CD14-positive monocyte (primary cell): ENCODE data around the gene TNFRSF6B. TPM values are rescaled to one million over a fixed set of nuclear protein-coding genes. Genes with fewer than 3 reads are reported as not detected.

Experiments
- DNase-seq, 3 donors: peaks; one replicate each; pipeline ENCODE4 v3.0.0-alpha.2; 2011 to 2022
- H2AFZ ChIP-seq: 2 replicates; pipeline ENCODE4 v1.6.0; 2012; ENCODE audit warnings: mild to moderate bottlenecking, low read depth, low read length, inconsistent platforms; ENCODE audit not compliant: insufficient read depth, poor library complexity, severe bottlenecking
- H3K27ac ChIP-seq, 2 donors: 1 replicate in 1 of 2; 2 replicates in 1 of 2; pipeline ENCODE4 v1.5.1; 2012 to 2013; ENCODE audit warnings: low read length in 2 of 2, control low read depth in 1 of 2, inconsistent platforms in 1 of 2, low read depth in 1 of 2, mild to moderate bottlenecking in 1 of 2
- H3K27me3 ChIP-seq, 2 donors: one replicate each; pipeline versions ENCODE4 v1.6.0 to v1.6.1; 2011 to 2013; ENCODE audit warnings: low read length in 2 of 2; ENCODE audit not compliant: control insufficient read depth in 2 of 2, insufficient read depth in 2 of 2
- H3K36me3 ChIP-seq, 2 donors: replicated peaks in 1 of 2; 1 replicate in 1 of 2; 2 replicates in 1 of 2; pipeline versions ENCODE4 v1.5.1 to v1.6.1; 2012 to 2013; ENCODE audit warnings: low read length in 2 of 2, control low read depth in 1 of 2, inconsistent platforms in 1 of 2, mild to moderate bottlenecking in 1 of 2; ENCODE audit not compliant: insufficient read depth in 2 of 2, control insufficient read depth in 1 of 2
- H3K4me1 ChIP-seq, 2 donors: 1 replicate in 1 of 2; 2 replicates in 1 of 2; pipeline versions ENCODE4 v1.5.1 to v1.6.1; 2012 to 2013; ENCODE audit warnings: low read length in 2 of 2, control low read depth in 1 of 2, inconsistent platforms in 1 of 2, mild to moderate bottlenecking in 1 of 2, moderate library complexity in 1 of 2; ENCODE audit not compliant: insufficient read depth in 2 of 2, control insufficient read depth in 1 of 2
- H3K4me2 ChIP-seq: replicated peaks from 2 replicates; pipeline ENCODE3; 2012; ENCODE audit warnings: low read length, moderate library complexity, mild to moderate bottlenecking; ENCODE audit not compliant: poor library complexity, severe bottlenecking; ENCODE audit errors: extremely low read depth
- H3K4me3 ChIP-seq, 3 experiments: fragments of 200-600 bp in 1 of 3; sonication (generic) in 1 of 3; replicated peaks in 1 of 3; 1 replicate in 2 of 3; 2 replicates in 1 of 3; pipeline ENCODE4 v1.5.1; 2011 to 2013; ENCODE audit warnings: low read length in 3 of 3, mild to moderate bottlenecking in 3 of 3, control low read depth in 2 of 3, low read depth in 2 of 3, inconsistent platforms in 1 of 3, moderate library complexity in 1 of 3
- H3K79me2 ChIP-seq: 2 replicates; pipeline ENCODE4 v1.6.0; 2012; ENCODE audit warnings: mild to moderate bottlenecking, control low read depth, inconsistent platforms, low read length, moderate library complexity; ENCODE audit not compliant: insufficient read depth
- H3K9ac ChIP-seq: 2 replicates; pipeline ENCODE4 v1.6.0; 2017; ENCODE audit warnings: low read length, mild to moderate bottlenecking; ENCODE audit not compliant: insufficient read depth, poor library complexity, severe bottlenecking
- H3K9me3 ChIP-seq, 2 donors: replicated peaks in 1 of 2; 1 replicate in 1 of 2; 2 replicates in 1 of 2; pipeline versions ENCODE4 v1.5.1 to v1.6.1; 2012 to 2013; ENCODE audit warnings: low read length in 2 of 2, control low read depth in 1 of 2; ENCODE audit not compliant: control insufficient read depth in 1 of 2, insufficient read depth in 1 of 2
- H4K20me1 ChIP-seq: 2 replicates; pipeline ENCODE4 v1.6.0; 2012; ENCODE audit warnings: mild to moderate bottlenecking, low read length, control low read depth, moderate library complexity; ENCODE audit not compliant: insufficient read depth
- H3K27ac Mint-ChIP-seq, 7 donors: one replicate each; pipeline ENCODE4 v1.8.0; 2020; ENCODE audit warnings: mild to moderate bottlenecking in 7 of 7, mixed read lengths in 7 of 7, moderate library complexity in 6 of 7, inconsistent platforms in 2 of 7
- H3K27me3 Mint-ChIP-seq, 3 donors: one replicate each; pipeline ENCODE4 v1.8.0; 2021 to 2022; ENCODE audit warnings: low read depth in 3 of 3, mild to moderate bottlenecking in 3 of 3, mixed read lengths in 3 of 3, moderate library complexity in 3 of 3, inconsistent platforms in 1 of 3
- H3K36me3 Mint-ChIP-seq, 2 donors: one replicate each; pipeline ENCODE4 v1.8.0; 2020; ENCODE audit warnings: mixed read lengths in 2 of 2, inconsistent platforms in 1 of 2, mild to moderate bottlenecking in 1 of 2
- H3K4me1 Mint-ChIP-seq: one replicate; pipeline ENCODE4 v1.8.0; 2020; ENCODE audit warnings: mild to moderate bottlenecking, mixed read lengths
- H3K4me3 Mint-ChIP-seq, 2 donors: one replicate each; pipeline ENCODE4 v1.8.0; 2020; ENCODE audit warnings: mild to moderate bottlenecking in 2 of 2, mixed read lengths in 2 of 2, moderate library complexity in 1 of 2
- H3K9me3 Mint-ChIP-seq, 7 donors: one replicate each; pipeline ENCODE4 v1.8.0; 2020 to 2022; ENCODE audit warnings: mixed read lengths in 7 of 7, mild to moderate bottlenecking in 6 of 7, moderate library complexity in 6 of 7, inconsistent platforms in 2 of 7
- whole genome bisulfite sequencing: methylation state at CpG from one replicate; pipeline ENCODE4 v1.1.5; 2013; ENCODE audit warnings: missing lambda C conversion rate; ENCODE audit not compliant: insufficient coverage; 5-methylcytosine and 5-hydroxymethylcytosine counted together
- intact Hi-C, 2 donors: fragments of 100-400 bp; cut with micrococcal nuclease; formaldehyde crosslinking; loops; one replicate each; pipeline versions ENCODE4 v1.15.0 to v1.15.1; 2023
- polyA plus RNA-seq, 3 donors: library from polyadenylated mRNA; depleted of rRNA in 1 of 3; unstranded in 2 of 3; stranded (reverse) in 1 of 3; fragments of 300-500 nt in 2 of 3; fragments of >200 nt in 1 of 3; fragmentation: Illumina TruSeq in 2 of 3; gene quantifications; 1 replicate in 2 of 3; 2 replicates in 1 of 3; pipeline ENCODE4 v1.2.3, GENCODE V29; 2012 to 2021
- TF ChIP-seq, protein P1 (sequence below): fragments of 200-600 bp; IDR thresholded peaks from one replicate; pipeline ENCODE4 v1.8.0; 2022; ENCODE audit warnings: antibody characterized with exemption, mild to moderate bottlenecking

TNFRSF6B gene
- polyA plus RNA-seq, 3 donors = 6.5 TPM; not detected in 2

DNA sequence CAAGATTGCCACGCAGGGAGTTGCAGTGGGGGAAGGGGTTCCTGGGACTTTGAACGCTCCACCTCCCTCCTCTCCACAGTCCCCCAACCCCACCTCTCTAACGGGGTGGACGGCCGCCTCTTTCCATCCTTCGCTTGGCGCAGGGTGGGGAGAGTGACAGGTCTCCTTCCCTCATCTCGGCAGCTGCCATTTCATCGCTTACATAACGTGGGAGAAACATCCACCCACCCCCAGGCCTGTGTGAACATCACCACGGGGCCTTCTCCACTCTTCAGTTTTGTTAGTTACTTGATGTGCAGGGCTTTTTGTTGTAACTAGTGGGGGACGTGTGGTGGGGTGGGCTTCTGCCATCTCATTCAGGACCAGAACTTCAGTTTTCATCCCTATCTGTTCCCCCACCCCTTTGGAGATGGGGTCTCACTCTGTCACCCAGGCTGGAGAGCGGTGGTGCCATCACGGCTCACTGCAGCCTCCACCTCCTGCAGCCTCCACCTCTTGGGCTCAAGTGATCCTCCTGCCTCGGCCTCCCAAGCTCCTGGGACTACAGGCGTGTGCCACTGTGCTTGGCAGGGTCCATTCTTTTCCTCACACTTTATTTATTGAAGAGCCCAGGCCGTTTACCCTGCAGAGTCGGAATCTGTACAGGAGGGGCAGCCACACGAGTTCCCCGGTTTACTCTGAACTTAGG lies 20.6 kb upstream of the TNFRSF6B start:
- H3K4me1 Mint-ChIP-seq = no peaks in the 10 kb centered on the region
- Histone ChIP-seq H3K4me1 (no peaks in the 10 kb centered on the region), H2AFZ (no peak overlapping the region), H3K36me3 (peaks cover 33 to 59% of the 10 kb centered on the region in 2 donors), H3K9ac (no peak overlapping the region), H3K79me2 (no peaks in the 10 kb centered on the region), H4K20me1 (no peaks in the 10 kb centered on the region), H3K9me3 (no peaks in the 10 kb centered on the region), H3K4me3 (no peak overlapping the region), H3K27ac (no peak overlapping the region), H3K27me3 (no peaks in the 10 kb centered on the region), H3K4me2 (no peak overlapping the region)
- 100% methylated on average over 8 of the region's 20 CpGs for WGBS
- intact Hi-C loops = no loop called here
- TF ChIP-seq, protein P1, sequence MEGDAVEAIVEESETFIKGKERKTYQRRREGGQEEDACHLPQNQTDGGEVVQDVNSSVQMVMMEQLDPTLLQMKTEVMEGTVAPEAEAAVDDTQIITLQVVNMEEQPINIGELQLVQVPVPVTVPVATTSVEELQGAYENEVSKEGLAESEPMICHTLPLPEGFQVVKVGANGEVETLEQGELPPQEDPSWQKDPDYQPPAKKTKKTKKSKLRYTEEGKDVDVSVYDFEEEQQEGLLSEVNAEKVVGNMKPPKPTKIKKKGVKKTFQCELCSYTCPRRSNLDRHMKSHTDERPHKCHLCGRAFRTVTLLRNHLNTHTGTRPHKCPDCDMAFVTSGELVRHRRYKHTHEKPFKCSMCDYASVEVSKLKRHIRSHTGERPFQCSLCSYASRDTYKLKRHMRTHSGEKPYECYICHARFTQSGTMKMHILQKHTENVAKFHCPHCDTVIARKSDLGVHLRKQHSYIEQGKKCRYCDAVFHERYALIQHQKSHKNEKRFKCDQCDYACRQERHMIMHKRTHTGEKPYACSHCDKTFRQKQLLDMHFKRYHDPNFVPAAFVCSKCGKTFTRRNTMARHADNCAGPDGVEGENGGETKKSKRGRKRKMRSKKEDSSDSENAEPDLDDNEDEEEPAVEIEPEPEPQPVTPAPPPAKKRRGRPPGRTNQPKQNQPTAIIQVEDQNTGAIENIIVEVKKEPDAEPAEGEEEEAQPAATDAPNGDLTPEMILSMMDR = no peak
- H3K9me3 Mint-ChIP-seq = no peaks in the 10 kb centered on the region
- no peak for DNase-seq
- peaks cover 0 to 2% (median 0%) of the 10 kb centered on the region in 3 donors for H3K27me3 Mint-ChIP-seq
- H3K27ac Mint-ChIP-seq = peak overlapping the region in 1 of 7 donors; percentile 34
- H3K4me3 Mint-ChIP-seq = no peak overlapping the region
- peaks cover 35 to 69% of the 10 kb centered on the region in 2 donors for H3K36me3 Mint-ChIP-seq

DNA sequence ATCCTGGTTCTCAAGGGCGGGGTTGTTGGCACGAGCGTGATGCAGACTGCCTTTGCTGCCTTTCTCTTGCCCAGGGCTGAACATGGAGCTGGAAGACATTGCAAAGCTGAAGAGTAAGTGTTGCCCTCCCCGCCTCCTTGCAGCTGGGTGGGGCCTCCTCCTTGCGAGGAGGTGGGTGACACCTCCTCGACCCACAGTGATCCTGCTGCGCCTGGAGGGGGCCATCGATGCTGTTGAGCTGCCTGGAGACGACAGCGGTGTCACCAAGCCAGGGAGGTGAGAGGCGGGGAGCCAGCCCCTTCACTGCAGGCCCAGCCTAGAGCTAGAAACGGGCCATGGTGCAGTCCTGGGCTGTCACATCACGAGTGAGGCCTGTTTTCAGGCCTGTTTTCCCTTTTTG lies 18.4 kb upstream of the TNFRSF6B start:
- H3K27me3 ChIP-seq = no peaks in the 10 kb centered on the region
- H3K36me3 Mint-ChIP-seq = peaks cover 31 to 60% of the 10 kb centered on the region in 2 donors
- no peaks in the 10 kb centered on the region for H3K9me3 Mint-ChIP-seq
- no peaks in the 10 kb centered on the region for H3K4me1 Mint-ChIP-seq
- no peaks in the 10 kb centered on the region for H3K27me3 Mint-ChIP-seq
- TF ChIP-seq, protein P1 = no peak
- intact Hi-C loops = no loop called here
- H3K27ac ChIP-seq = no peak overlapping the region
- H3K27ac Mint-ChIP-seq = peak overlapping the region in 1 of 7 donors; percentile 71
- no peak for DNase-seq
- WGBS = 95% methylated on average over 13 of the region's 13 CpGs
- no peaks in the 10 kb centered on the region for H3K79me2 ChIP-seq
- H3K36me3 ChIP-seq = peaks cover 31 to 59% of the 10 kb centered on the region in 2 donors
- H4K20me1 ChIP-seq = no peaks in the 10 kb centered on the region
- H3K4me2 ChIP-seq = no peak overlapping the region
- no peak overlapping the region for H3K9ac ChIP-seq
- no peak overlapping the region for H2AFZ ChIP-seq
- H3K4me3 Mint-ChIP-seq = no peak overlapping the region
- H3K4me1 ChIP-seq = peaks cover 0 to 7% of the 10 kb centered on the region in 2 donors
- H3K4me3 ChIP-seq = no peak overlapping the region
- no peaks in the 10 kb centered on the region for H3K9me3 ChIP-seq
